Activated T-cell treated with anti-CD3 and anti-CD28 coated beads for 4 hours (primary cell): ENCODE measurements around the gene NEK8.

Experiments used
- DNase-seq: peaks from one replicate; pipeline ENCODE4 v3.0.0-alpha.2; 2020

NEK8 gene

DNA sequence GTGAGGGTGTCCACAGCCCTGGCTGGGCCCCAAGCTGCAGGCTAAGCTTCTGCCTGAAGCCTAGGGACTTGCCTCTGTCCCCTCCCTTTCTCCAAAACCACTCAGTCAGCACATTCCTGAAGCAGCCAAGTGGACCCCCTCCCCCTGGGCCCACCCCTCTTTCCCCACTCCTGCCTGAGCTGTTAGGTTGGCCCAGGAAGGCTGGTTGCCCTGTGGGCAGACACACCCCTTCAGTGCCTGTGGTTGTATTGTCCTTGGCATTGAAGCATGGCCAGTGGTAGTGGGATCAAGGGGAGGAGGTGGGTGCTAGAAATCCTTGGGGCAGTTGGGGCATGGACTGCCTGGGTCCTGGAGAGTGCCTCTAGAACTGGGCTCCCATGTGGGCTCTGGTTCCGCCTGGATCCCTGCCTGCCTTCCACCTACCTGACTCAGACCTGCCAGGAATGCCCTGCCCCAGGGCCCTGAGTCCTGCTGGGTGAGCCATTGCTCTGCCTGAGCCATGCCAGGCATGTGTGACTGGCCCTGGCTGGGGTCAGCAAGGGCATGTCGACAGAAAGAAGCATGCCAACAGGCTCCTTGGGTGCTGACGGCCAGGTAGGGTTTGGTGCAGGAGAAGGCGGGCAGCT is 17.3 kb downstream of the NEK8 start:
- no peak for DNase-seq

DNA sequence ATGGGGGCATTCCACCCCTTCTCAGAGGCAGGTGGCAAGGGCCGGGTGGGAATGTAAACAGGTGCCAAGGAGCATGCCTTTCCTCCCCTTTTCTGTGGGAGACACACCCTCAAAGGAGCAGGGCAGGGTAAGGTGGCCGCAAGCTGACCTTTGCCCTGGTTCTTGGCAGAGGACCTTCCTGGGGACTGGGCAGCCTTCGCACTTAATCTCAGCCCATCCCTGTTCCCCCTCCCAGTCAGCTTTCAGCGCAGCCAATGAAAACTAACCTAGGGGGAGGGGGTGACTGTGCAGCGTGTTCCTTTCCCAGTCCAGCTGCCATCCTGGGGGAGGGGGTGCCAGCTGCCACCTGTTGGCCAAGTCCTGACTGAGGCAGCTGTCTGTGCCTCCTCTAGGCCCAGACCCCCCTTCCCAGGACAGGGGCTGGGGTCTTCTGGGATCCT is 18.0 kb downstream of the NEK8 start:
- no peak for DNase-seq

DNA sequence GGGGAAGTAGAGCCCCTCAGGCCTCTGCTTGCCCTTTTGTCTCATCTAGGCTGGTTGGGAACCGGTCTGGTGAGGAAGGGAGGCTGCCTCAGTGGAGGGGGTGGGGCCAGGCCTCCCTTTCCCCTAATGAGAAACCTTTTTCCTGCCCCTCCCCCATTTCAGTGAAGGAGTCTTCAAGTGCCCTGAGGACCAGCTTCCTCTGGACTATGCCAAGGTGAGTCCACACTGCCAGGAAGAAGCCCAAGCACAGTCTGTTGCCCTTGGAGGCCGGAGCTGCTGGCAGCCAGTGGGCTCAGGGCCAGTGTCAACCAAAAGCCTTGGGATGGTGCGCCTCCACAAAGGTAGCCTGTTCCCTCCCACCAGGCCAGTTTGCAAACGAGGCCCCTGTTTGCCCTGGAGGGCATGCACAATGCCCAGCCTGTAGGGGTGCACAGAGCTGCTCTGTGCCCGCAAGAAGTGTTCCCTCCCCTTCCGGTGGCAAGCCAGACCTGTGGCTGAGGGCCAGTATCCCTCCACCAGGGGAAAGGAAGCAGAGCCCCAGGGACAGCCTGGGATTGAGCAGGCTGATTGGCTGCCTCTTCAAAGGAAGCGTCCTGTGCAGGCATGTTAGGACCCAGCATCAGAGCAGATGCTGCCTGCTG is 18.6 kb downstream of the NEK8 start:
- DNase-seq: no peak

DNA sequence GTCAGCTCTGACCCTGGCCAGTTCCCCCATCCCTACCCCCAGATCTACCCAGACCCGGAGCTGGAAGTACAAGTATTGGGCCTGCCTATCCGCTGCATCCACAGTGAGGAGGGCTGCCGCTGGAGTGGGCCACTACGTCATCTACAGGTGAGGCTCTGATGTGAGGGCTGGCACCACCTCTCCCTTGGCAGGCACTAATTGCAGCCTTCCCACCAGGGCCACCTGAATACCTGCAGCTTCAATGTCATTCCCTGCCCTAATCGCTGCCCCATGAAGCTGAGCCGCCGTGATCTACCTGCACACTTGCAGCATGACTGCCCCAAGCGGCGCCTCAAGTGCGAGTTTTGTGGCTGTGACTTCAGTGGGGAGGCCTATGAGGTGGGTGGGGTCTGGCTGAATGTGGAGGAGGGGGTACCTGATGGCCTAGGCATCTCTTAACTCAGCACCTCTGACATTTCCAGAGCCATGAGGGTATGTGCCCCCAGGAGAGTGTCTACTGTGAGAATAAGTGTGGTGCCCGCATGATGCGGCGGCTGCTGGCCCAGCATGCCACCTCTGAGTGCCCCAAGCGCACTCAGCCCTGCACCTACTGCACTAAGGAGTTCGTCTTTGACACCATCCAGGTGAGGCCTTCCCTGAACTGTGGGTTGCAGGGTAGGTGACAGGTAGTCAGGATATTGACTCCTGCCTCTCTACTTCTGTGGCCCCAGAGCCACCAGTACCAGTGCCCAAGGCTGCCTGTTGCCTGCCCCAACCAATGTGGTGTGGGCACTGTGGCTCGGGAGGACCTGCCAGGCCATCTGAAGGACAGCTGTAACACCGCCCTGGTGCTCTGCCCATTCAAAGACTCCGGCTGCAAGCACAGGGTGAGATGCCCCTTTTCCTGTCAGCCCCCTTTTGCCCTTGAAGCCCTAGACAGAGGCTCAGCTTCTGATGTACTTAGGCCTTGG is 19.5 kb downstream of the NEK8 start:
- DNase-seq: no peak

DNA sequence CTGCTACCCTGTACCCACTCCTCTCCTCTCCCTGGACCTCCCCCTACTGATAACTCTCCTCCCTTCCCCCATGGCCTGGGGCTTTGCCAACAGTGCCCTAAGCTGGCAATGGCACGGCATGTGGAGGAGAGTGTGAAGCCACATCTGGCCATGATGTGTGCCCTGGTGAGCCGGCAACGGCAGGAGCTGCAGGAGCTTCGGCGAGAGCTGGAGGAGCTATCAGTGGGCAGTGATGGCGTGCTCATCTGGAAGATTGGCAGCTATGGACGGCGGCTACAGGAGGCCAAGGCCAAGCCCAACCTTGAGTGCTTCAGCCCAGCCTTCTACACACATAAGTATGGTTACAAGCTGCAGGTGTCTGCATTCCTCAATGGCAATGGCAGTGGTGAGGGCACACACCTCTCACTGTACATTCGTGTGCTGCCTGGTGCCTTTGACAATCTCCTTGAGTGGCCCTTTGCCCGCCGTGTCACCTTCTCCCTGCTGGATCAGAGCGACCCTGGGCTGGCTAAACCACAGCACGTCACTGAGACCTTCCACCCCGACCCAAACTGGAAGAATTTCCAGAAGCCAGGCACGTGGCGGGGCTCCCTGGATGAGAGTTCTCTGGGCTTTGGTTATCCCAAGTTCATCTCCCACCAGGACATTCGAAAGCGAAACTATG is 20.4 kb downstream of the NEK8 start:
- DNase-seq: no peak

DNA sequence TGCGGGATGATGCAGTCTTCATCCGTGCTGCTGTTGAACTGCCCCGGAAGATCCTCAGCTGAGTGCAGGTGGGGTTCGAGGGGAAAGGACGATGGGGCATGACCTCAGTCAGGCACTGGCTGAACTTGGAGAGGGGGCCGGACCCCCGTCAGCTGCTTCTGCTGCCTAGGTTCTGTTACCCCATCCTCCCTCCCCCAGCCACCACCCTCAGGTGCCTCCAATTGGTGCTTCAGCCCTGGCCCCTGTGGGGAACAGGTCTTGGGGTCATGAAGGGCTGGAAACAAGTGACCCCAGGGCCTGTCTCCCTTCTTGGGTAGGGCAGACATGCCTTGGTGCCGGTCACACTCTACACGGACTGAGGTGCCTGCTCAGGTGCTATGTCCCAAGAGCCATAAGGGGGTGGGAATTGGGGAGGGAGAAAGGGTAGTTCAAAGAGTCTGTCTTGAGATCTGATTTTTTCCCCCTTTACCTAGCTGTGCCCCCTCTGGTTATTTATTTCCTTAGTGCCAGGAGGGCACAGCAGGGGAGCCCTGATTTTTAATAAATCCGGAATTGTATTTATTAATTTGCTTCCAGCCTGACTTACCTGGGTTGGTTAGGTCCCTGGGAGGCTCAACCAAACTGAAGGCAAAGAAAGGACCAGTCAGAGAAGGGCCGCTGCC is 21.1 kb downstream of the NEK8 start:
- DNase-seq: no peak

DNA sequence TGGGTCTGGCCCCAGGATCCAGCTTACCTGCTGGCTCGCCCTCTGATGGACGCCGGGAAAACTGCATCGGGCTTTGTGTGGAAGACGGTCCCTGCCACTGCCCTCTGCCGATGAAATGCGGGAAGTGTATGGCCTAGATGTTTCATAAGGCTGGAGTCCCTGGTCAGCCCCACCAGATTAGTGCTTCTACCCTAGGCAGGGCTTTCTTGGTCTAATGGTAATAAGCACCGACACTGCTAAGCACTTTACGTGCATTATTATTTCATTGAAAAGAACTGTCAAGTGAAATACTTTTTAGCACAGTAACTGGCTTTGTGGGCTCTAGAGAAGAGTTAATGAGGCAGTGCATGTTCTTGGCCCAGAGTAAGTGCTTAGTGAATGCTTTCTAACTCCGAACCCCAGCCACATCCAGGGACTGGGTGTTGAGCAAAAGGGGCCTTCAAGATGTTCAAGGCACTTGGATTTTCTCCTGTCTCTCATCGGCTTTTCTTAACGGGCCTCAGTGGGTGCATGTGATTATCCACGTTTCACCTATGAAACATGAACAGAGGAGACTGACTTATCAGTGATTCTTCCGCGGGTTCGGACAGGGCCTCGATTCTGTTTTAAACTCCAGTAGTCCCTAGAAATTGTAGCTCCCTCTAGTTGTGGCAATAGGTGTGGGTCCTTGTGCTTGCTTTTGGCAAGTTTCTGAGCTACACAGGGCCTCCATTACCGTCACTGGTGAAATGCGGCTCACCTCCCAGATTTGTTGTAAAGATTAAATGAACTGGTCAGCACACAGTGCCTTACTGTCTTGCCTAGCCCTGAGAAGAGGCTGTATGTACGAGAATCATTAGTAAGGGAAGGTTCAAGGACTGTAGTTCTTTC is 21.8 kb downstream of the NEK8 start:
- peak; percentile 83 for DNase-seq

DNA sequence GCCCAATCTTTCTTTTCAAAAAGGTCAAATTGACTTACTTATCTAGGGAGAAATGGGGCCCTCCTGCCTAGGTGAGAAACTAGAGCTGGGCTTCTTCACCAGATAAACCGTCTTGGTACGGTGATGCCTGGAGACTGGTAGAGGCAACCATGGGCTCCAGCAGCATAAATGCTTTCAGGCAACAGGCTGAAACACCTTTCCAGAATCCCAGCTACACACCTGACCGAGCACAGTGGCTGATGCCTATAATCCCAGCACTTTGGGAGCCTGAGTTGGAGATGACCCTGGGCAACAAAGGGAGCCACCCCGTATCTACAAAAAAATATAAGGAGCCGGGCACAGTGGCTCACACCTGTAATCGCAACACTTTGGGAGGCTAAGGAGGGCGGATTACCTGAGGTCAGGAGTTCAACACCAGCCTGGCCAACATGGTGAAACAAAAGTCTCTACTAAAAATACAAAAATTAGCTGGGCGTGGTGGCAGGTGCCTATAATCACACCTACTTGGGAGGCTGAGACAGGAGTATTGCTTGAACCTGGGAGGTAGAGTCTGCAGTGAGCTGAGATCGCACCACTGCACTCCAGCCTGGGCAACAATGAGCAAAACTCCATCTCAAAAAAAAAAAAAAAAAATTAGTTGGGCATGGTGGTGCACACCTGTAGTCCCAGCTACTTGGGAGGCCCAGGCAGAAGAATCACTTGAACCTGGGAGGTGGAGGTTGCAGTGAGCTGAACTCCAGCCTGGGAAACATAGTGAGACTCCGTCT is 23.2 kb downstream of the NEK8 start:
- DNase-seq: no peak

DNA sequence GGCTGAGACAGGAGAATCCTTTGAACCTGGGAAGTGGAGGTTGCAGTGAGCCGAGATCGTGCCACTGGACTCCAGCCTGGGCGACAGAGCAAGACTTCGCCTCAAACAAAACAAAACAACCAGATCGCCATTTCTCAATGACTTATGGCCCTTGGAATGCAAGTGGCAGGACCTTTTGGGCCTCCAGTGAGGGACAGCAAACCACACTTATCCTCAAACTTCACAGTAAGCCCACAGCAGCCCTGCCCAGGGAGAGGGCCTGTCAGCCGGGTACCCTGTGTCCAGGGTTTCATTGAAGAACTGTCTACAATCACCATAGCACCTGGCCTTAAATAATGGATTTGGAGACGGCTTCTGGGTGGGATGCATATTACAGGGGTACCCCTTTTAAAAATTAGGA is 26.9 kb downstream of the NEK8 start:
- no peak for DNase-seq

DNA sequence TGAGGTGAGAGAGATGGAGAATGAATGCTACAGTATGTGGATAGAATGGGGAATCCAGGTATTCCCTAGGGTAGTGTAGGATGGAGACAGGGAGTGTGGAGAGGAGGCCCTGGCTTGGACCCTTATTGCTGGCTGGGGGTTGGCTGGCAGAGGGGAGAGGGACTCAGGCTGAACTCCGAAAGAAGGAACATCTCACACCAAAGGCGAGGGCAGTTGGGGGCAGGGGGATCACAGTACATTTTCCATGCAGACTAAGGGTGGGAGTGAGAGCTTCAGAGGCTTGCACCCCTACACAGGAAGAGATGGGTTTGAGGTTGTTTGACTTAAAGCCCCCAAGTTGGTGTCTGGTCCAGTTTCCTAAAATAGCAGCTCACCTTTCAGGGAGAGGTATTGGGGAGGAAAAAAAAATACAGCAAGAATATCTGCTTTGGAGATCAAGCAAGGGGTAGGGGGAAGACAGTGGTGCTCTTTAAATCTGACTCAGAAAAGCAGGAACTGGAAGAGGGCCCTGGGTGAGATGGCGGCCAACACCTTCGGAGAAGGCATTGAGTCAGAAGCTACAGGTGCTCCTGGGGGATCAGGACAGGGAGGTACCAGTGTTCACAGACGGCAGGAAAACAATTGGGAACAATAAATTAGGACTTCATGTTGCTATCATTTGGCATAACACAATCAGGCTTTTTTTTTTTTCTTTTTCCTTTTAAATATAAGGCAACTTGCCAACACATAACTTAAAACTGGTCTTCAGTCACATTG is 27.6 kb downstream of the NEK8 start:
- no peak for DNase-seq

DNA sequence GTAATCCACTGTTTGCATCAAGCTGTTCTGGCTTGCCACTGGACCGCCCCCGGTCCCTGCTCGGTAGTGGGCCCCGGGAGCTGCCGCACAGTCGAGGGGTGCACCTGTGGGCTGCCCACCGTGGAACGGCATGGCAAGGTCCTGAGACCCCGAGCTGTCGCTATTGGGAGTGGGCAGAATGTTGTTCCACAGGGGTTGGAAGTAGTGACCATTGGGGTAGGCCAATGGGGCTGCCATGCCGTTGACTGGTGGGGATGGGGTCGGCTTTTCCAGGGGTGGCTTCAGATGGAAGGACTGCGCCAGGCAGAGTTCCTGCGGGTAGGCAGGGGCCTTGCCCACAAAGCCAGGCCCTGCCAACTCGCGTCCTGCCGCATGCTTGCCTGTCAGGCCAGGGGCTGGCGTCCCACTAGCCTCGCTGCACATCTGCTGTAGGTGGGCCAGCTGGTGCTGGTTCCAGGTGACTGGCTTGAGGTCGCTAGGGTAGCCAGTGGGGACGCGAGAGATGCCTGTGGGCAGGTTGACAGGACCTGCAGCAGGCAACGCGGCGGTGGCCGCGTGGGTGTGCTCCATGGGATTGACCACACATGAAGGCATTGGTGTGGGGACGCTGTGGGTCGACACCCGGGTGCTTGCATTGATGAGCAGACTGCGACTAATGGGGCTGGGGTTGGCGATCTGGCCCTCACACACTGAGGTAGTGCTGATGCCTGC is 30.0 kb downstream of the NEK8 start:
- no peak for DNase-seq

DNA sequence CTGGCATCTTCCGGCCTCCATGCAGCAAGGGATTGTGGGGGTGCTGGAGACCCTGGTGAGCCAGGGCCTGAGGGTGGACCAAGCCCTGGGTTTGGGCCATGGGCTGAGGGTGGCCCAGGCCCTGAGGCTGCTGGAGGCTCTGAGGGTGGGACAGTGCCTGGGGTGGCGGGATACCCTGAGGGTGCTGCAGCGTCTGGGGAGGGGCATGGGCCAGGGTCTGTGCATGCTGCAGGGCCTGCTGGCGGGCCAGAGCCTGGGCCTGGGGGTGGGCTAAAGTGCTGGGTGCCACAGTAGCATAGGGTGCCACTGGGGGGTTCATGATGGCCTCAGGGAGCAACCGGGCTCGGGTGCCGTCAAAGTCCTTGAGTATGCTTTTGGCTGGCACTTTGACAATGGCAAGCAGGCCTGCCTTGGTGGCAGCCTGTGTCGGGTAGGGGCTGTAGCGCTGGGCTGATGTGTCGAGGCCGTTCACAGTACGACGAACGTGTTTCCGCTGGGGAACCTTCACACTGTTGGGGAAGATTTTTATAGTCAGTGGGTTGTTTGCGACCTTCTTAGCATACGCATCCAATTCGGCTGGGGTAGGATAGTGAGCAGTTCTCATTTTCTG is 30.8 kb downstream of the NEK8 start:
- DNase-seq: no peak

DNA sequence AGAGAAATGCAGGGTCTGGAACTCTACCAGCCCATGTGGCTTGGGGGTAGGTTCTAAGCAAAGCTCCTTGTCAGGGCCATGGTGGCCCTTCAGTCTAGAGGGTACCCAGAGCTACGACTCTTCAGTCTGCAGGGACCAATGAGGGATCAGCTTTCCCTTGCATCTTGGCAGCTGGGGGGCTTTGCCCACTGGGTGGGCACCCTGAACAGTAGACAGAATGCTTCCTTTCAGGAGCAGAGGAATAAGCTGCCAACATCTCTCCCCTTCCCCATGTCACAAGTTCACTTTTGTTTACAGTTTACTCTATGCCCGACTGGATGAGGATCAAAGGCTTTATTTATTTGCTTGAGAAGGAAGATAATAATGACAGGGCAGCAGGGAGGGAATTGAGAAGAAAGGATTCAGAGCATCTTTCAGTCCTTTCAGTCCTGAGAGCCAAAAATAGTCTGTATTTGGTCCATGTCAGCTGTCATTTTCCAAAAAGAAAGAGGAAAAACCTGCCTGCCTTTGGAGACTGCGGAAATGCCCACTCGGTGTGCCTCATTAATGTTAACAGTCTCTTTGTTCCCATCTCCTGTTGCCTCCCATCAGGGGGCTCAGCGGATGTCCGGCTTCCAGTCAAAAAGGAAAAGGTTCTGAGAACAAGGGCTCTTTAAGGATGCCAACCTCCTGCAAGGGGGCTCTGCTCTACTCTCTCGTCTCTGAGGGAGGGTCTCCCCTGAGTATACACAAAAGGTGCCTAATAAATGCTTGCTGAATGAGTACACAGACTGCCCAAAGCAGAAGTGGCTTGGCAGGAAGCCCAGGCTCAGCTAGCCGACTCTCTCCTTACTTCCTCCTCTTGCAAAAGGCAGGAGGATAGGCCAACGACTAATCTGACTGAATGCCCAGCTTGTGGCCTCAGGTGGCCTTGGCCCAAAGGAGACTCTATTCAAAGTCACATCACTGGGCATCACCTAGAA is 32.3 kb downstream of the NEK8 start:
- DNase-seq: no peak

DNA sequence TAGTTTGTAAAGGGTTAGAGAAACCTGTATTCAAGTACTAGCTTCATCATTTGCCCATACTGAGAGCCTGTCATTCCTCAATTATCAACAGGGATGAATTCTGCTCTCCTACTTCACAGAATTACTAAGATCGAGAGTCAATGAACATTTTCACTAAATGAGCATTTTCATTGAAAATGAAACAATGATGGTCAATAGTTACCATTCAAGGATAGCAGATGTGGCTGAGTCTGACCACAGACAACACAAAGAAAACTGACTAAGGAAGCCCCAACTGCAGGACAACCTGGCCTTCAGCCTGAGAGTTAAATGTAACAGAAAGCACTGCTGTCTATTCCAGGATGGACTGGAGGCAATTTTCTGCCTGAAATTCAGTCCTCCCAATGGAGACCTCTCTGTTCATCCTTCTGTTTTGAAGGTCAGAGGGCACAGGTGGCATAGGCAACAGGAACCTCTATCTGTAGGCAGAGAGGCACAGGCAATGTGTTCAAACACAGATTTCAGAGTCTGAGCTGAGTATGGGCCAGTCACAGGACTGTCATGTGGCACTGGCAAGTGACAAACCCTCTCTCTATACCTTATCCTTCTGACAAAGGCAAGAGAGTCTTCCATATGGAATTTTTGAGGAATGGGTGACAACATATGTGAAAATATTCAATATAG is 34.7 kb downstream of the NEK8 start:
- DNase-seq: no peak

DNA sequence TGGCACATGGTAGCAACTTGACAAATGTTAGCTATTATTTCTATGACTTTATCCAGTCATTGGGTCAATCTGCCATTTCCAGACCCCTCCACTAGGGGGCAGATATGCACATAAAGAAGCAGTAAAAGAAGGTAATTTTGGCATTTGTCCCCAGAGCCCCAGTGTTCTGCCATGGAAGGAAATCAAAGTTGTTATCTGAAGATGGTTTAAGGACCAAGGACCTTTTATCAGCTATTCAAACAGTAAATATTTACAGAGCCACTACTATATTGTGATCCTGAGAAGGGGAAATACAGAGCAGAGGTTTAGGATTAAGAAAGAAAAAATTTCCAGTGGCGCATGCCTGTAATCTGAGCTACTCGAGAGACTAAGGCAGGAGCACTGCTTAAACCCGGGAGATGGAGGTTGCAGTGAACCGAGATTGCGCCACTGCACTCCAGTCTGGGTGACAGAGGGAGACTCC is 35.2 kb downstream of the NEK8 start:
- peak; percentile 79 for DNase-seq

DNA sequence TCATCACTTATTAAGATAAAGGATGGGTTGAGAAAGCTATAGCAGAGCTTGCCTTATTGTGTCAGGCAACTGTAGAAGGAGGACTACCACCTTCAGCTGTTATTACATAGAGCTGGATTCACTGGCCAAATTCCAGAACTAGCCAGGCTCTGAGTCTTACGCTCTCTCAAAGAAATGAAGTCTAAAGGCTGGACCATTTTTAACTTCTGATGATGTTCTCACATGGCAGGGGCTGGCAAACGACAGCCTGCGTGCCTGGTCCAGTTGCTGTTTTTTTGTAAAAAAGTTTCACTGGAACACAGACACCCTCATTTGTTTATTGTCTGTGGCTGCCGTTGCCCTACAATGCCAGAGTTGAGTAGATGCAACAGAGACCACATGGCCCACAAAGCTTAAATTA is 36.5 kb downstream of the NEK8 start:
- DNase-seq: no peak

DNA sequence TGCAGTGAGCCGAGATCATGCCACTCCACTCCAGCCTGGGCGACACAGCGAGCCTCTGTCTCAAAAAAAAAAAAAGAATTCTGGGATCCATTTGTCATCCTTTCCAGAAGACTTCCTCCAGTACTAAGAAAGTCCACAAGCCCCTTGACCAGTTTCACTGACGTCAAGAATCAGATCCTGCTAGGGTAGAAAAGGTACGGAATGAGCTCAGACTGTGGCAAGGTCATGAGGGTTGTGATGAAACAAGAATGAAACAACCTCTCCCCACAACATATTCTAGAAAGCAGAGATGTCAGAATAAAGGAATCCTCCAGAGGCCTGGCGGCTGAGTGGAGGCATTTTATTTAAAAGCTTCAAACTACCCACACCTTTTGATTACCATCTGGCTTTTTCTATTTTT is 45.1 kb downstream of the NEK8 start:
- no peak for DNase-seq
